Measurements from ENCODE around the gene IRF3.

GRCh38 chr19:49637821-49638738, 27.6 kb downstream of the IRF3 start:
- no peak for TF ChIP-seq EZH2 (IDR thresholded peaks at IDR 0.05; ENCODE audit: borderline replicate concordance, low read depth, low read length, poor library complexity, severe bottlenecking)
- TF ChIP-seq, protein P1, sequence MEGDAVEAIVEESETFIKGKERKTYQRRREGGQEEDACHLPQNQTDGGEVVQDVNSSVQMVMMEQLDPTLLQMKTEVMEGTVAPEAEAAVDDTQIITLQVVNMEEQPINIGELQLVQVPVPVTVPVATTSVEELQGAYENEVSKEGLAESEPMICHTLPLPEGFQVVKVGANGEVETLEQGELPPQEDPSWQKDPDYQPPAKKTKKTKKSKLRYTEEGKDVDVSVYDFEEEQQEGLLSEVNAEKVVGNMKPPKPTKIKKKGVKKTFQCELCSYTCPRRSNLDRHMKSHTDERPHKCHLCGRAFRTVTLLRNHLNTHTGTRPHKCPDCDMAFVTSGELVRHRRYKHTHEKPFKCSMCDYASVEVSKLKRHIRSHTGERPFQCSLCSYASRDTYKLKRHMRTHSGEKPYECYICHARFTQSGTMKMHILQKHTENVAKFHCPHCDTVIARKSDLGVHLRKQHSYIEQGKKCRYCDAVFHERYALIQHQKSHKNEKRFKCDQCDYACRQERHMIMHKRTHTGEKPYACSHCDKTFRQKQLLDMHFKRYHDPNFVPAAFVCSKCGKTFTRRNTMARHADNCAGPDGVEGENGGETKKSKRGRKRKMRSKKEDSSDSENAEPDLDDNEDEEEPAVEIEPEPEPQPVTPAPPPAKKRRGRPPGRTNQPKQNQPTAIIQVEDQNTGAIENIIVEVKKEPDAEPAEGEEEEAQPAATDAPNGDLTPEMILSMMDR (conservative IDR thresholded peaks at IDR 0.05; ENCODE audit: low read depth, low read length), result no peak

Measured in A673 (cell line).